Measurements from ENCODE around the gene ANKRD60. TPM values are rescaled to one million over a fixed set of nuclear protein-coding genes. Genes with fewer than 3 reads are reported as not detected.

The ANKRD60 gene
- polyA plus RNA-seq, 2 donors, result not detected

GRCh38 chr20:58171796-58172425, 56.5 kb downstream of the ANKRD60 start:
- Histone ChIP-seq H3K4me3 (ENCODE audit: low read depth in 1 of 2, low read length in 2 of 2) (no peak overlapping the region), H3K36me3 (ENCODE audit: control insufficient read depth in 2 of 2, insufficient read depth in 2 of 2, low read length in 1 of 2) (no peaks in the 10 kb centered on the region), H3K27ac (ENCODE audit: low read depth in 2 of 2, low read length in 1 of 2) (no peak overlapping the region), H3K27me3 (ENCODE audit: control insufficient read depth in 1 of 2, insufficient read depth in 2 of 2, low read length in 2 of 2) (no peaks in the 10 kb centered on the region), H3K9me3 (ENCODE audit: control insufficient read depth in 2 of 2, insufficient read depth in 1 of 2, low read depth in 1 of 2, low read length in 1 of 2) (no peaks in the 10 kb centered on the region), H3K4me1 (ENCODE audit: control insufficient read depth in 2 of 2, insufficient read depth in 2 of 2, low read length in 1 of 2) (no peaks in the 10 kb centered on the region)
- WGBS, 2 donors, result 81% methylated on average over 8 of the region's 8 CpGs

DNA sequence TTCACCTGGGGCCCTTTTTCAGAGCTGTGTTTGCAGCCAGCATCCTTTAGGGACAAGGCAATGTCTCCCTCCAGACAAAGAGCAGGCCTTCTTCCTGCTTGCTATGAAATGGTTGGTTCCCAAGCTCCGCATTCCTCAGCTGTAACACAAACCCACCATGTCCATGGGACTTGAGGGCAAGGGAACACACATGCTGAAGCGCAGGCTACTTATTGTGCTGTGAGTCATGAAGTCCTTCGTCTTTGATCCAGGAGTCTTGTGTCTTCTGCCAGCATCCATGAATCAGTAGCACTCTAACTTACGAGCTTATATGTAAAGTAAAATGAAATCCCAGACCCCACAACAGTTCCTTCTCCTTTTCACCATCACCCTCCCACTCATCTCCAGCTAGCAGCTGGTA, 59.0 kb downstream of the ANKRD60 start:
- Histone ChIP-seq H3K27me3 (ENCODE audit: control insufficient read depth in 1 of 2, insufficient read depth in 2 of 2, low read length in 2 of 2) (no peaks in the 10 kb centered on the region), H3K9me3 (ENCODE audit: control insufficient read depth in 2 of 2, insufficient read depth in 1 of 2, low read depth in 1 of 2, low read length in 1 of 2) (no peaks in the 10 kb centered on the region), H3K36me3 (ENCODE audit: control insufficient read depth in 2 of 2, insufficient read depth in 2 of 2, low read length in 1 of 2) (no peaks in the 10 kb centered on the region), H3K27ac (ENCODE audit: low read depth in 2 of 2, low read length in 1 of 2) (no peak overlapping the region), H3K4me1 (ENCODE audit: control insufficient read depth in 2 of 2, insufficient read depth in 2 of 2, low read length in 1 of 2) (no peaks in the 10 kb centered on the region), H3K4me3 (ENCODE audit: low read depth in 1 of 2, low read length in 2 of 2) (no peak overlapping the region)
- WGBS, 2 donors, result 81 to 88% methylated on average over 4 of the region's 4 CpGs

DNA sequence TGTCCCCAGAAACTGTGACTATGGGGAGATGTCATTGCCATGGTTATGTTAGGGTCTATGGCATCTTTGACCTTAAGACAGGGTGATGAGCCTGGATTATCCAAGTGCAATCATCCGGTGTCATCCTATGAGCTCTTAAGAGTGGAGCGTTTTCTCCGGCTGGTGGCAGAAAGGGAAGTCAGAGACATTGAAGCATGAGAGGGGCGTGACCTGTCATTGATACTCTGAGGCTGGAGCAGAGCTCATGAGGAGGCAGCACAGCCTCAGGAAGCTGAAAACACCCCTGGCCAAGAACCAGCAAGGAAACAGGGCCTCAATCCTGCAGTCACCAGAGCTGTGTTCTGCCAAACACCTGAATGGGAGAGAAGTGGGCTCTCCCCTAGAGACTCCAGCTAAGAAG, 59.6 kb downstream of the ANKRD60 start:
- Histone ChIP-seq H3K9me3 (ENCODE audit: control insufficient read depth in 2 of 2, insufficient read depth in 1 of 2, low read depth in 1 of 2, low read length in 1 of 2) (no peaks in the 10 kb centered on the region), H3K36me3 (ENCODE audit: control insufficient read depth in 2 of 2, insufficient read depth in 2 of 2, low read length in 1 of 2) (no peaks in the 10 kb centered on the region), H3K27me3 (ENCODE audit: control insufficient read depth in 1 of 2, insufficient read depth in 2 of 2, low read length in 2 of 2) (no peaks in the 10 kb centered on the region), H3K27ac (ENCODE audit: low read depth in 2 of 2, low read length in 1 of 2) (no peak overlapping the region), H3K4me1 (ENCODE audit: control insufficient read depth in 2 of 2, insufficient read depth in 2 of 2, low read length in 1 of 2) (no peaks in the 10 kb centered on the region), H3K4me3 (ENCODE audit: low read depth in 1 of 2, low read length in 2 of 2) (no peak overlapping the region)
- 73 to 75% methylated on average over 4 of the region's 4 CpGs for WGBS, 2 donors

DNA sequence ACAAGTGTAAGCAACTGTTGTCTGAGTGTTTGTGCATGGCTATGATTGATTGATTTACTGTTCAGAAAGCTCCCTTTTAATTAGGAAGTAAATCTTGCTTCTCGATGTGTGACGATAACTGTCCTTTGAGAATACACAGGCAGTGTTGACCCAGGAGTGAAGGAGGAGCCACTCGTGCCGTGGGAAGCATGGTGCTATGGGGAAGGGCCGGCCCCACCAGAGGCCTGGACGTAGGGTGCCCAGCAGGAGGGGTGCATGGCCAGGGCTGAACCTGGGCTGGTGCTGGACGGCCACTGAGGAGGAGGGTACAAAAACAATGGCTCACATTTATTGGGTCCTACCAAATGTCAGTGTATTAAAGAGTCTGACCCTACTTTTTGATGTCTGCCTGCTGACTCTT, 60.7 kb downstream of the ANKRD60 start:
- H3K27ac ChIP-seq (ENCODE audit: low read depth in 2 of 2, low read length in 1 of 2), result no peak overlapping the region
- no peaks in the 10 kb centered on the region for H3K4me1 ChIP-seq (ENCODE audit: control insufficient read depth in 2 of 2, insufficient read depth in 2 of 2, low read length in 1 of 2)
- 59 to 86% methylated on average over 7 of the region's 7 CpGs for WGBS, 2 donors
- no peaks in the 10 kb centered on the region for H3K9me3 ChIP-seq (ENCODE audit: control insufficient read depth in 2 of 2, insufficient read depth in 1 of 2, low read depth in 1 of 2, low read length in 1 of 2)
- no peaks in the 10 kb centered on the region for H3K36me3 ChIP-seq (ENCODE audit: control insufficient read depth in 2 of 2, insufficient read depth in 2 of 2, low read length in 1 of 2)
- no peak overlapping the region for H3K4me3 ChIP-seq (ENCODE audit: low read depth in 1 of 2, low read length in 2 of 2)
- H3K27me3 ChIP-seq (ENCODE audit: control insufficient read depth in 1 of 2, insufficient read depth in 2 of 2, low read length in 2 of 2), result no peaks in the 10 kb centered on the region

Other genes with a start within 250 kb of the ANKRD60 start
- gene RAB22A, start 81.1 kb upstream of the ANKRD60 start, polyA plus RNA-seq, result 1 to 10 TPM; 9.4 to 9.7 TPM
- gene VAPB, start 160.6 kb upstream of the ANKRD60 start, polyA plus RNA-seq, result 10 to 100 TPM; 19.7 to 20.2 TPM